ENCODE results near the gene AP1AR.

GRCh38 chr4:112190684-112191083 lies 40.9 kb upstream of the AP1AR start:
- TF ChIP-seq CTCF (conservative IDR thresholded peaks at IDR 0.05) (no peak), EZH2 (IDR thresholded peaks at IDR 0.05; ENCODE audit: low read depth) (no peak)

Measured in PC-9 (cell line).